Activated naive CD4-positive, alpha-beta T cell treated with anti-CD3 and anti-CD28 coated beads, Interleukin-2, amount 50 U/mL, for 24 hours (primary cell): ENCODE results near the gene NXPE3.

Experiments
- H3K27ac Mint-ChIP-seq: one replicate; pipeline ENCODE4 v1.8.0; 2021; ENCODE audit warnings: mild to moderate bottlenecking, mixed read lengths
- H3K27me3 Mint-ChIP-seq: one replicate; pipeline ENCODE4 v1.8.0; 2021; ENCODE audit warnings: mixed read lengths
- H3K36me3 Mint-ChIP-seq: one replicate; pipeline ENCODE4 v1.8.0; 2021; ENCODE audit warnings: mixed read lengths
- H3K4me1 Mint-ChIP-seq: one replicate; pipeline ENCODE4 v1.8.0; 2021; ENCODE audit warnings: mixed read lengths
- H3K4me3 Mint-ChIP-seq: one replicate; pipeline ENCODE4 v1.8.0; 2021; ENCODE audit warnings: mild to moderate bottlenecking, mixed read lengths
- H3K9me3 Mint-ChIP-seq: one replicate; pipeline ENCODE4 v1.8.0; 2021; ENCODE audit warnings: mixed read lengths

The NXPE3 gene

GRCh38 chr3:101835676-101836075 is 56.7 kb downstream of the NXPE3 start:
- Mint-ChIP-seq H3K27ac (peak overlapping the region; percentile 4), H3K9me3 (no peaks in the 10 kb centered on the region), H3K27me3 (no peaks in the 10 kb centered on the region), H3K36me3 (peaks cover 34% of the 10 kb centered on the region), H3K4me3 (no peak overlapping the region), H3K4me1 (peaks cover 82% of the 10 kb centered on the region)

GRCh38 chr3:101836160-101836559 is 57.1 kb downstream of the NXPE3 start:
- peaks cover 34% of the 10 kb centered on the region for H3K36me3 Mint-ChIP-seq
- H3K4me3 Mint-ChIP-seq: no peak overlapping the region
- H3K27me3 Mint-ChIP-seq: no peaks in the 10 kb centered on the region
- H3K27ac Mint-ChIP-seq: no peak overlapping the region
- peaks cover 77% of the 10 kb centered on the region for H3K4me1 Mint-ChIP-seq
- no peaks in the 10 kb centered on the region for H3K9me3 Mint-ChIP-seq

- peak overlapping the region; percentile 20 for H3K4me3 Mint-ChIP-seq
- no peaks in the 10 kb centered on the region for H3K9me3 Mint-ChIP-seq
- peak overlapping the region; percentile 52 for H3K27ac Mint-ChIP-seq
- peaks cover 70% of the 10 kb centered on the region for H3K4me1 Mint-ChIP-seq
- peaks cover 32% of the 10 kb centered on the region for H3K36me3 Mint-ChIP-seq
- no peaks in the 10 kb centered on the region for H3K27me3 Mint-ChIP-seq
These were observed 57.9 kb downstream of the NXPE3 start for GRCh38 chr3:101836652-101837598.

GRCh38 chr3:101838691-101839090 is 59.7 kb downstream of the NXPE3 start:
- Mint-ChIP-seq H3K4me1 (peaks cover 56% of the 10 kb centered on the region), H3K36me3 (peaks cover 23% of the 10 kb centered on the region), H3K9me3 (no peaks in the 10 kb centered on the region), H3K27me3 (no peaks in the 10 kb centered on the region), H3K27ac (no peak overlapping the region), H3K4me3 (no peak overlapping the region)

- H3K4me1 Mint-ChIP-seq: peaks cover 42% of the 10 kb centered on the region
- H3K36me3 Mint-ChIP-seq: peaks cover 16% of the 10 kb centered on the region
- no peaks in the 10 kb centered on the region for H3K27me3 Mint-ChIP-seq
- no peaks in the 10 kb centered on the region for H3K9me3 Mint-ChIP-seq
- no peak overlapping the region for H3K27ac Mint-ChIP-seq
- H3K4me3 Mint-ChIP-seq: no peak overlapping the region
These were observed 61.1 kb downstream of the NXPE3 start for GRCh38 chr3:101840066-101840465.

- Mint-ChIP-seq H3K36me3 (peaks cover 9% of the 10 kb centered on the region), H3K4me3 (no peak overlapping the region), H3K27ac (no peak overlapping the region), H3K9me3 (no peaks in the 10 kb centered on the region), H3K27me3 (no peaks in the 10 kb centered on the region), H3K4me1 (peaks cover 19% of the 10 kb centered on the region)
These were observed 63.4 kb downstream of the NXPE3 start for GRCh38 chr3:101842245-101842934.

- Mint-ChIP-seq H3K4me1 (peaks cover 18% of the 10 kb centered on the region), H3K27ac (no peak overlapping the region), H3K4me3 (no peak overlapping the region), H3K36me3 (peaks cover 9% of the 10 kb centered on the region), H3K27me3 (no peaks in the 10 kb centered on the region), H3K9me3 (no peaks in the 10 kb centered on the region)
These were observed 63.9 kb downstream of the NXPE3 start for GRCh38 chr3:101842935-101843330.

GRCh38 chr3:101845425-101845824 is 66.4 kb downstream of the NXPE3 start:
- peaks cover 11% of the 10 kb centered on the region for H3K36me3 Mint-ChIP-seq
- H3K27ac Mint-ChIP-seq: no peak overlapping the region
- peaks cover 18% of the 10 kb centered on the region for H3K4me1 Mint-ChIP-seq
- no peaks in the 10 kb centered on the region for H3K9me3 Mint-ChIP-seq
- no peaks in the 10 kb centered on the region for H3K27me3 Mint-ChIP-seq
- H3K4me3 Mint-ChIP-seq: no peak overlapping the region

GRCh38 chr3:101846709-101847108 is 67.7 kb downstream of the NXPE3 start:
- no peaks in the 10 kb centered on the region for H3K27me3 Mint-ChIP-seq
- H3K9me3 Mint-ChIP-seq: no peaks in the 10 kb centered on the region
- H3K27ac Mint-ChIP-seq: no peak overlapping the region
- peaks cover 18% of the 10 kb centered on the region for H3K36me3 Mint-ChIP-seq
- peaks cover 26% of the 10 kb centered on the region for H3K4me1 Mint-ChIP-seq
- H3K4me3 Mint-ChIP-seq: no peak overlapping the region

- H3K27ac Mint-ChIP-seq: no peak overlapping the region
- H3K4me3 Mint-ChIP-seq: no peak overlapping the region
- peaks cover 32% of the 10 kb centered on the region for H3K4me1 Mint-ChIP-seq
- H3K9me3 Mint-ChIP-seq: no peaks in the 10 kb centered on the region
- peaks cover 20% of the 10 kb centered on the region for H3K36me3 Mint-ChIP-seq
- no peaks in the 10 kb centered on the region for H3K27me3 Mint-ChIP-seq
These were observed 68.3 kb downstream of the NXPE3 start for GRCh38 chr3:101847328-101847727.

GRCh38 chr3:101848326-101848725 is 69.3 kb downstream of the NXPE3 start:
- no peaks in the 10 kb centered on the region for H3K9me3 Mint-ChIP-seq
- H3K4me3 Mint-ChIP-seq: peak overlapping the region; percentile 85
- peak overlapping the region; percentile 94 for H3K27ac Mint-ChIP-seq
- H3K27me3 Mint-ChIP-seq: no peaks in the 10 kb centered on the region
- peaks cover 39% of the 10 kb centered on the region for H3K4me1 Mint-ChIP-seq
- peaks cover 27% of the 10 kb centered on the region for H3K36me3 Mint-ChIP-seq

GRCh38 chr3:101848754-101849713 is 70.0 kb downstream of the NXPE3 start, which contains the start of gene NFKBIZ:
TSS of gene NFKBIZ (plus strand) at chr3:101849514. CDS start at chr3:101849629, 115 bp downstream.
- no peaks in the 10 kb centered on the region for H3K27me3 Mint-ChIP-seq
- peak within 1 kb of the TSS; percentile 98 for H3K4me3 Mint-ChIP-seq

GRCh38 chr3:101849714-101850245 is 70.8 kb downstream of the NXPE3 start:
- Mint-ChIP-seq H3K4me1 (peaks cover 53% of the 10 kb centered on the region), H3K27me3 (no peaks in the 10 kb centered on the region), H3K27ac (peak overlapping the region; percentile 100), H3K36me3 (peaks cover 40% of the 10 kb centered on the region), H3K9me3 (no peaks in the 10 kb centered on the region), H3K4me3 (peak overlapping the region; percentile 98)

More at GRCh38 chr3:101848754-101849713, 70.0 kb downstream of the NXPE3 start, which contains the start of gene NFKBIZ:
- Mint-ChIP-seq H3K4me1 (peaks cover 46% of the 10 kb centered on the region), H3K27ac (peak within 1 kb of the TSS; percentile 100), H3K36me3 (peaks cover 34% of the 10 kb centered on the region), H3K9me3 (no peaks in the 10 kb centered on the region)

GRCh38 chr3:101850246-101851051 is 71.4 kb downstream of the NXPE3 start:
- Mint-ChIP-seq H3K4me3 (peak overlapping the region; percentile 98), H3K27me3 (no peaks in the 10 kb centered on the region), H3K4me1 (peaks cover 60% of the 10 kb centered on the region), H3K9me3 (no peaks in the 10 kb centered on the region), H3K36me3 (peaks cover 46% of the 10 kb centered on the region), H3K27ac (peak overlapping the region; percentile 100)
